GM12878 (cell line): ENCODE data around the gene ADAMTS19. TPM values are rescaled to one million over a fixed set of nuclear protein-coding genes. Genes with fewer than 3 reads are reported as not detected.

Source experiments
- ATAC-seq: fragments of 200-7000 bp; cut with Tn5 transposase; 3 replicates; pipeline ENCODE4 v1.9.1; 2020; ENCODE audit warnings: mild to moderate bottlenecking, moderate library complexity
- BruUV-seq: library from RNA; stranded (reverse); fragments of 400-500 nt; replicated peaks from 2 replicates; lab custom pipeline; 2021; lab: Mats Ljungman, UMichigan
- CTCF ChIA-PET: fragments of 300-600 bp; sonication (Branson Sonifier 250); formaldehyde crosslinking; extraction: SDS; loops from one replicate; lab custom pipeline; 2021; ENCODE audit warnings: inconsistent platforms; lab: Yijun Ruan, JAX
- POLR2A ChIA-PET: fragments of 350-600 bp; formaldehyde crosslinking; extraction: SDS; loops from one replicate; lab custom pipeline; 2021; ENCODE audit warnings: inconsistent platforms; lab: Charles Lee
- RAD21 ChIA-PET: fragments of 300-600 bp; sonication (Branson Sonifier 250); formaldehyde crosslinking; loops from one replicate; lab custom pipeline; 2023; ENCODE audit warnings: antibody characterized with exemption; ENCODE audit not compliant: unreplicated experiment; lab: Charles Lee
- SMC1A ChIA-PET: fragments of 300-600 bp; sonication (Branson Sonifier 250); formaldehyde crosslinking; loops from one replicate; lab custom pipeline; 2023; ENCODE audit not compliant: unreplicated experiment, uncharacterized antibody; lab: Charles Lee
- DNase-seq: peaks from one replicate; pipeline ENCODE4 v3.0.0-alpha.2; 2011; ENCODE audit warnings: low read depth, low spot score
- FAIRE-seq: peaks from 3 replicates; lab custom pipeline; 2011; peaks lifted over from hg19 to GRCh38; lab: Jason Lieb, UNC
- H2AFZ ChIP-seq: 2 replicates; pipeline ENCODE4 v1.6.0; 2011; ENCODE audit warnings: low read depth, low read length, control low read depth; ENCODE audit not compliant: control insufficient read depth
- H3K27ac ChIP-seq: 2 replicates; pipeline ENCODE4 v1.5.1; 2011; ENCODE audit warnings: control low read depth; ENCODE audit not compliant: control insufficient read depth, insufficient read depth
- H3K27me3 ChIP-seq, 2 experiments: replicated peaks in 1 of 2; 2 replicates each; pipeline versions ENCODE4 v1.6.0 to v1.6.1; 2011; ENCODE audit warnings: low read length in 1 of 2; ENCODE audit not compliant: control insufficient read depth in 2 of 2, insufficient read depth in 2 of 2
- H3K36me3 ChIP-seq, 2 experiments: 2 replicates each; pipeline ENCODE4 v1.5.1; 2011; ENCODE audit warnings: low read length in 1 of 2; ENCODE audit not compliant: control insufficient read depth in 2 of 2, insufficient read depth in 2 of 2
- H3K4me1 ChIP-seq: 2 replicates; pipeline ENCODE4 v1.6.1; 2011; ENCODE audit warnings: mild to moderate bottlenecking, low read length, moderate library complexity, mixed read lengths; ENCODE audit not compliant: control insufficient read depth, insufficient read depth
- H3K4me2 ChIP-seq: 2 replicates; pipeline ENCODE4 v1.6.0; 2011; ENCODE audit warnings: control low read depth; ENCODE audit not compliant: control insufficient read depth, insufficient read depth
- H3K4me3 ChIP-seq: fragments of 200-600 bp; sonication (generic); 2 replicates; pipeline ENCODE4 v1.5.1; 2016
- H3K79me2 ChIP-seq: 2 replicates; pipeline ENCODE4 v1.6.0; 2011; ENCODE audit warnings: low read length; ENCODE audit not compliant: control insufficient read depth, insufficient read depth
- H3K9ac ChIP-seq: 2 replicates; pipeline ENCODE4 v1.8.0; 2011; ENCODE audit warnings: low read length, control low read depth, mixed read lengths; ENCODE audit not compliant: control insufficient read depth, insufficient read depth
- H3K9me3 ChIP-seq: replicated peaks from 3 replicates; pipeline ENCODE4 v1.5.1; 2011; ENCODE audit warnings: mild to moderate bottlenecking, low read length; ENCODE audit not compliant: control insufficient read depth, insufficient read depth
- H4K20me1 ChIP-seq: 2 replicates; pipeline ENCODE4 v1.6.0; 2011; ENCODE audit not compliant: control insufficient read depth, insufficient read depth
- MEF2A ChIP-seq: IDR thresholded peaks from 2 replicates; pipeline ENCODE4 v1.6.1; 2011; ENCODE audit warnings: low read depth, mild to moderate bottlenecking, low read length, moderate library complexity; ENCODE audit not compliant: insufficient read depth
- MTA3 ChIP-seq: IDR thresholded peaks from 2 replicates; pipeline ENCODE4 v1.6.1; 2012; ENCODE audit warnings: low read length, inconsistent platforms, borderline replicate concordance
- MXI1 ChIP-seq: fragments of 150-350 bp; IDR thresholded peaks from 2 replicates; pipeline ENCODE4 v1.6.1; 2011; ENCODE audit warnings: low read depth, mild to moderate bottlenecking, inconsistent platforms, low read length, improper control_type of control experiment
- MYC ChIP-seq: IDR thresholded peaks from 2 replicates; pipeline ENCODE4 v1.6.1; 2011; ENCODE audit warnings: mild to moderate bottlenecking, low read length, moderate library complexity, inconsistent platforms; ENCODE audit not compliant: insufficient read depth, insufficient replicate concordance, insufficient read length, severe bottlenecking
- WGBS: methylation state at CpG from one replicate; pipeline ENCODE4 v1.1.6; 2016; ENCODE audit warnings: low lambda C conversion rate; ENCODE audit not compliant: insufficient replicate concordance, insufficient coverage; ENCODE audit errors: missing lambda C conversion rate; 5-methylcytosine and 5-hydroxymethylcytosine counted together
- in situ Hi-C: fragments of 300-500 bp; cut with MboI; formaldehyde crosslinking; loops from 9 replicates; pipeline ENCODE4 v1.14.3; 2018; ENCODE audit warnings: mixed read lengths
- intact Hi-C: fragments of 100-400 bp; cut with micrococcal nuclease; formaldehyde crosslinking; loops from one replicate; pipeline ENCODE4 v1.14.2; 2022; ENCODE audit not compliant: unreplicated experiment
- polyA plus RNA-seq, 11 experiments: library from polyadenylated mRNA; depleted of rRNA in 4 of 11; unstranded in 6 of 11; stranded (reverse) in 5 of 11; fragments of >200 nt; fragmentation: Nextera tagmentation in 4 of 11; fragmentation: Illumina TruSeq in 1 of 11; extraction: Ambion mirVana in 4 of 11; extraction: Trizol in 1 of 11; gene quantifications; 1 replicate in 1 of 11; 2 replicates in 10 of 11; pipeline versions ENCODE4 v1.2.1 to v1.2.3, GENCODE V29; 2011 to 2016; ENCODE audit warnings: inconsistent platforms in 2 of 11, missing spikeins in 2 of 11, low read depth in 1 of 11
- total RNA-seq, 4 experiments: library from RNA; depleted of rRNA in 3 of 4; stranded (reverse); fragments of >200 nt in 3 of 4; fragmentation: Illumina TruSeq in 1 of 4; extraction: Trizol in 1 of 4; gene quantifications; 2 replicates each; pipeline versions ENCODE4 v1.2.1 to v1.2.3, GENCODE V29; 2013 to 2021
- TF ChIP-seq, protein P1 (sequence below): fragments of 450-650 bp; IDR thresholded peaks from 2 replicates; pipeline ENCODE4 v1.6.1; 2017; ENCODE audit warnings: borderline replicate concordance
- TF ChIP-seq, protein P2 (sequence below): fragments of 450-650 bp; IDR thresholded peaks from 2 replicates; pipeline ENCODE4 v1.6.1; 2016; ENCODE audit warnings: mild to moderate bottlenecking
- TF ChIP-seq, protein P3 (sequence below): IDR thresholded peaks from 2 replicates; pipeline ENCODE4 v1.6.1; 2011; ENCODE audit warnings: borderline replicate concordance, low read depth, mild to moderate bottlenecking, moderate library complexity, low read length; ENCODE audit not compliant: insufficient read depth, poor library complexity, severe bottlenecking

ADAMTS19 gene
- total and polyA plus RNA-seq, 10 of the 15 experiments (the other 5 are each of a cell fraction or from before 2014, with no cell fraction given): not detected

DNA sequence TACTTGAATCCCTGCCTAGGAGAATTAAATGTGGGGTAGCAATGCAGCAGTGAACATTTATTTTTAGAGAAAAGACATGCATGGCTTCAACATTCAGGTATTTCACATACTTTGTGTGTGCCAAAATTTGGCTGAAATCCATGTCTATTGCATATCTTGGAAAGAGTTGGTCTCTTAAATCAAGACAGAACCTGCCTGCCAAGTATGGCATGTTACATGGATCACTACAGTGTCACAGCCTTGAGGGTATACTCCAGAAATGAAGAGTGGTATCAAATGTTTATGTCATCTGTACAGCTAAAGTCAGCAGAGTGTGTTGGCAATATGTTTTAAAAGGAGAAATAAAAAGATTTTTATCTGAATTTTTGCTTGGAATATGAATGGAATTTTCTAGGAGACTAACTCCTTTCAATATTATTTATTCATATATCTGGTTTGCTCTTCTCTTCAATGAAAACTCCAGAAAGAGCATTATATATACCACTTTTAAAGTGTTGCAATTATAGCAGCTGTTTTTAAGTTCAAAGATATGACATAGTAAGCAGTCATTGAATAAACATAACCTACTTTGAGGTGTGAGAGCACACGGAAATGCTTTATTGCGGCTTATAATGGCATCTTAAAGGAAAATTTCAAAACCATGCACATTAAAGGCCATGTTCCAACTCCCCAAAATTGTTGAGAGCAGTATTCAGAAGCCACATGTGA, 192.4 kb downstream of the ADAMTS19 start:
- Histone ChIP-seq H4K20me1 (no peaks in the 10 kb centered on the region), H3K79me2 (no peaks in the 10 kb centered on the region)
- TF ChIP-seq, protein P1, sequence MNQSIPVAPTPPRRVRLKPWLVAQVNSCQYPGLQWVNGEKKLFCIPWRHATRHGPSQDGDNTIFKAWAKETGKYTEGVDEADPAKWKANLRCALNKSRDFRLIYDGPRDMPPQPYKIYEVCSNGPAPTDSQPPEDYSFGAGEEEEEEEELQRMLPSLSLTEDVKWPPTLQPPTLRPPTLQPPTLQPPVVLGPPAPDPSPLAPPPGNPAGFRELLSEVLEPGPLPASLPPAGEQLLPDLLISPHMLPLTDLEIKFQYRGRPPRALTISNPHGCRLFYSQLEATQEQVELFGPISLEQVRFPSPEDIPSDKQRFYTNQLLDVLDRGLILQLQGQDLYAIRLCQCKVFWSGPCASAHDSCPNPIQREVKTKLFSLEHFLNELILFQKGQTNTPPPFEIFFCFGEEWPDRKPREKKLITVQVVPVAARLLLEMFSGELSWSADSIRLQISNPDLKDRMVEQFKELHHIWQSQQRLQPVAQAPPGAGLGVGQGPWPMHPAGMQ: no peak
- no peak for TF ChIP-seq MTA3
- TF ChIP-seq, protein P2, sequence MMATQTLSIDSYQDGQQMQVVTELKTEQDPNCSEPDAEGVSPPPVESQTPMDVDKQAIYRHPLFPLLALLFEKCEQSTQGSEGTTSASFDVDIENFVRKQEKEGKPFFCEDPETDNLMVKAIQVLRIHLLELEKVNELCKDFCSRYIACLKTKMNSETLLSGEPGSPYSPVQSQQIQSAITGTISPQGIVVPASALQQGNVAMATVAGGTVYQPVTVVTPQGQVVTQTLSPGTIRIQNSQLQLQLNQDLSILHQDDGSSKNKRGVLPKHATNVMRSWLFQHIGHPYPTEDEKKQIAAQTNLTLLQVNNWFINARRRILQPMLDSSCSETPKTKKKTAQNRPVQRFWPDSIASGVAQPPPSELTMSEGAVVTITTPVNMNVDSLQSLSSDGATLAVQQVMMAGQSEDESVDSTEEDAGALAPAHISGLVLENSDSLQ: no peak
- TF ChIP-seq MXI1: no peak
- no peak for TF ChIP-seq MEF2A
- TF ChIP-seq, protein P3, sequence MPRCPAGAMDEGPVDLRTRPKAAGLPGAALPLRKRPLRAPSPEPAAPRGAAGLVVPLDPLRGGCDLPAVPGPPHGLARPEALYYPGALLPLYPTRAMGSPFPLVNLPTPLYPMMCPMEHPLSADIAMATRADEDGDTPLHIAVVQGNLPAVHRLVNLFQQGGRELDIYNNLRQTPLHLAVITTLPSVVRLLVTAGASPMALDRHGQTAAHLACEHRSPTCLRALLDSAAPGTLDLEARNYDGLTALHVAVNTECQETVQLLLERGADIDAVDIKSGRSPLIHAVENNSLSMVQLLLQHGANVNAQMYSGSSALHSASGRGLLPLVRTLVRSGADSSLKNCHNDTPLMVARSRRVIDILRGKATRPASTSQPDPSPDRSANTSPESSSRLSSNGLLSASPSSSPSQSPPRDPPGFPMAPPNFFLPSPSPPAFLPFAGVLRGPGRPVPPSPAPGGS: no peak
- no peak for TF ChIP-seq MYC

More for the DNA sequence above, 192.4 kb downstream of the ADAMTS19 start:
- ChIA-PET POLR2A (no interaction called here), CTCF (interaction anchor here (2.0 kb wide), 1 partner anchor 12 kb away, joined by 5 read pairs; no protein-coding TSS in a partner anchor), SMC1A (no interaction called here), RAD21 (no interaction called here)
- Histone ChIP-seq H3K4me2 (no peak overlapping the region), H3K9ac (no peak overlapping the region), H3K27ac (no peak overlapping the region), H3K27me3 (no peaks in the 10 kb centered on the region; a peak in 1 of 4 replicates), H3K9me3 (no peaks in the 10 kb centered on the region), H3K4me3 (no peak overlapping the region), H3K36me3 (no peaks in the 10 kb centered on the region), H3K4me1 (no peaks in the 10 kb centered on the region), H2AFZ (no peak overlapping the region)
- no TSS peak for BruUV-seq
- ATAC-seq: no peak
- DNase-seq: no peak
- no peak for FAIRE-seq
- 22% methylated on average over 2 of the region's 2 CpGs for WGBS
- in situ Hi-C loops: no loop called here
- intact Hi-C loops: no loop called here
